Stimulated activated CD4-positive, alpha-beta T cell treated with anti-CD3 and anti-CD28 coated beads, Interleukin-12 subunit alpha, Interleukin-12 subunit beta, amount 100 ng/mL, for 48 hours (primary cell): ENCODE results near the gene SERAC1.
"Not testable (repeated sequence)": the region's sequence is repeated elsewhere in the genome, so short reads cannot be mapped to it uniquely, and the experiment has no call there.

ENCODE experiments used
- DNase-seq, 3 donors: peaks; one replicate each; pipeline ENCODE4 v3.0.0-alpha.2; 2020; ENCODE audit warnings: low read depth in 2 of 3, low spot score in 1 of 3

SERAC1 gene

GRCh38 chr6:158168040-158168289 is at the start of gene SERAC1:
Gene SERAC1, minus strand, starts transcription at chr6:158168262. Its CDS starts 9,899 bp downstream, at chr6:158158363.
- no peak for DNase-seq

GRCh38 chr6:158213925-158214674 is 46.0 kb upstream of the SERAC1 start:
- peak in 2 of 3 donors; percentile 33 to 60 for DNase-seq

DNA sequence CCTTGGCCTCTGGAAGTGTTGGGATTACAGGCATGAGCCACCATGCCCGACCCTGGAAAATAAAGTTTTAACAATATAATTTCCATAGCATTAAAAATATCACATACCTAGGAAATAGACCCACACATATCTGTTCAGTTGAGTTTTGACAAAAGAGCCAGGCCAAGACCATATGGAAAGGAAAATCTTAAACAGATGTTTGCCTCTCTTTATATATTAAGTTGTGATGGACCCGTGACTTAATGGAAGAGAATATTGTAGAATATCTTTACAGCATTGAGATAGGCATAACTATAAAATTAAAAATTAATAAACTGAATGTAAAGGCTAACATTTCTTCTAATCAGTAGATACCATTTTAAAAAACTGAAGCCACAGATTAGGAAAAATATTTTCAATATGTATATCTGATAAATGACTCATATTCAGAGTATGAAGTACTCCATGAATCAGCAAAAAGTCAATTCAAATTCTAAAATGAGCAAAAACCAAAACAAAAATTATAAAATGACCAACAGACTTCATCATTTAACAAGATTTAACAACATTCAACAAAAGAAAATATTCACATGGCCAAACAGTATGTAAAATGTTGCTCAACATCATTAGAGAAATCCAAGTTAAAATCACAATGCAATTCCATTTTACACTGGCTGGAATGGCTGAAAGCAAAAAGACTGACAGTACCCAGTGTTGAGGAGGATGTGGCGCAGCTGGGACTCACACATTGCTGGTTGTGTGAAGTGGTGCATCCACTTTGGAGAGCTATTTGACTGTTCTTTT is 43.4 kb upstream of the SERAC1 start:
- no peak for DNase-seq

GRCh38 chr6:158209582-158210333 is 41.7 kb upstream of the SERAC1 start:
- DNase-seq = not testable (repeated sequence)

GRCh38 chr6:158208226-158209030 is 40.4 kb upstream of the SERAC1 start:
- not testable (repeated sequence) for DNase-seq

- peak in 1 of 3 donors; percentile 46 for DNase-seq
These were observed 39.3 kb upstream of the SERAC1 start for GRCh38 chr6:158207422-158207788.

GRCh38 chr6:158206740-158207421 is 38.8 kb upstream of the SERAC1 start:
- DNase-seq = no peak

DNA sequence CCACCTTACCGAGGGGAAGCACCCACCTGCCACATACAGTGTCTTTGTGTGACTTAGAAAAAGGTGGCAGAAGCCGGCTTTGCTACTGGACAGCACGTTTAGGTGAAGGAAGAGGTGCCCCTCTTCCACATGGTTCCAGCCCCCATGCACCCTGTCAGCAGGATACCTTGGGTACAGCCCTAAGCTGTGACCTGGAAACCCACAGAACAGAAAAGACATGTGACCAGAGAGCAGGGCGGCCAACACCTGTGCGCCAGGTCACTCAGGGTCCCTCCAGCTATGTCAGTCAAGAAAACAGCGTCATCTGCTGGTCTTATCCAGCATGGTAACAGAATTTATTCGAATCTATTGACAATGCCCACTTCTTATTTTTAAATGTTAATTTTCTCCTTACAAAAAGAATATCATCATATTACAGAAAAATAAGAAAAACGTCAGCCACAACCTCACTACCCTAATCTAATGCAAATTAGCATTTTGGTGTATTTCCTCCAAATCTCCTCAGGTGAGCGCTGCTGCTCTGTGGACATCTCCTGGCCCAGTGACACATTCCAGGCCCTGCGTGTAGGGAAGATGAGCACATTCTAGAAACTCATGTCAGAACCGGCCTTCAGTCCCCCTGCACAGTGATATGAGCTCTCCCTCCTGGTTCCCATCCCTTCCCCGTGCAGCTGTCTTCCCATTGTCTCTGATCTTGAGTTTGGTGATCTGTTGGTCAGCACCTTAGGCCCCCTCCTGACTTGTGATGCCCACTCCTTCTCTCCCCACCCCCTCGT is 37.3 kb upstream of the SERAC1 start:
- no peak for DNase-seq

DNA sequence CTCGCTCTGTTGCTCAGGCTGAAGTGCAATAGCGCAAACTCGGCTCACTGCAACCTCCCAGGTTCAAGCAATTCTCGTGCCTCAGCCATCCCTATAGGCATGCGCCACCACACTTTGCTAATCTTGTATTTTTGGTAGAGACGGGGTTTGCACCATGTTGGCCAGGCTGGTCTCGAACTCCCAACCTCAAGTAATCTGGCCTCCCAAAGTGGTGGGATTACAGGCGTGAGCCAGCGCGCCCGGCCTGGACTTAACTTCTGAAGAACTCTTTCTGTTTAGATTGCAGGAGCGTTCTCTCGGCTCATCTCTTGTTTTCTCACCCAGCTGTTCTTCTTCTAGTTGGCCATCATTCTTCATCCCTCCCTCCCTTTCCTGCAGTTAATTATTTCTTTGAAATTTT is 30.4 kb upstream of the SERAC1 start:
- no peak for DNase-seq

DNA sequence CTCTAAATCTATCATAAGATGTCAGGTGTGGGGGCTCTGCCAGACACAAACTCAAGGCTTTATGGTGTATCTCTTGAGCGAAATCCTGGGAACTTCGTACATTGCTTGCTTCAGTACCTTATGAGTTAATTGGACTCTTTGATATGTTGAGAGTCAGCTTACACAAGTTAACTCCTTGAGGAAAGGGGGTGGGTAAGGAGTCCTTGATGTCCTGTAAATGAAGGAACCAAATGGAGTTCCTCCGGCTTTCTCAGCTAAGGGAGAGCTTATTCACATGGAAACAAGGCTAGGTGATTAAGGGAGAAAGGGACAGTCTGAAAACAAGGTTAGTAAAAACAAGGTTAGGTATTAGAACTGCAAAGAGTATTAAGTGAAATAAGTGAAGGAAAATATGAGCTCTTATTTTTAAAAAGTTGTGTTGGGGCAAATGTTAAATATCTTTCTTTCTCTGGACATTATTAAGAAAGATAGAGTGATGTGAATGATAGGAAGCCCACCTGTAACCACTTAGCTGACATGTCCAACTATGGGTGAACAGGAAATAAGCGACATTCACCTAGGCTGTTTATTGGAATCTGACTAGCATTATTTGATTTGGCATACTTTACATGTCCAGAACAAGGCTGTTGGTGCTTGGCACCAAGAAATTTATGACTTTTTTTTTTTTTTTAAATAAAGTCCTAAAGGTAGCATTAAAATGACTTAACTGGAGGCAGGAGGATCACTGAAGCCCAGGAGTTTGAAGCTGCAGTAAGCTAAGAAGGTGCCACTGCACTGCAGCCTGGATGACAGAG is 26.6 kb upstream of the SERAC1 start:
- DNase-seq = no peak

- no peak for DNase-seq
These were observed 23.7 kb upstream of the SERAC1 start for GRCh38 chr6:158191761-158192160.

DNA sequence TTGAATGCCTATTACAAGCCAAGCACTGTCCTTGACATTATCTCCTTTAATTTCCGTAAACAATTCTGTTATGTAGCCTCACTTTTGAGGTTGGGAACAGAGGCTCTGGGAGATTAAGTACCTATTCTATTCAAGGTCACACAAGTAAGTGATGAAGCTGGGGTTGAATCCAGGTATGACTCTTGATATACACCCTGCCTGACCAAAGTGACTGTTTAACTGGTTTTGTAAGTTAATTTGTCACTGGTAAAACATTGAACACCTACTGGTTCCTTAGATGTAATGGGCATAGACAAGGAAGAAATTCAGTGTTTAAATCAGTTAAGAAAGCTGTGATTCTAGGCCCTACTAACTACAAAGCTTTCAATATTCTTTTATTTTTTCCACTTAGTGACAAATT is 23.0 kb upstream of the SERAC1 start:
- DNase-seq = no peak

GRCh38 chr6:158188591-158188990 is 20.5 kb upstream of the SERAC1 start:
- no peak for DNase-seq

- DNase-seq = no peak
These were observed 17.8 kb upstream of the SERAC1 start for GRCh38 chr6:158185729-158186456.

DNA sequence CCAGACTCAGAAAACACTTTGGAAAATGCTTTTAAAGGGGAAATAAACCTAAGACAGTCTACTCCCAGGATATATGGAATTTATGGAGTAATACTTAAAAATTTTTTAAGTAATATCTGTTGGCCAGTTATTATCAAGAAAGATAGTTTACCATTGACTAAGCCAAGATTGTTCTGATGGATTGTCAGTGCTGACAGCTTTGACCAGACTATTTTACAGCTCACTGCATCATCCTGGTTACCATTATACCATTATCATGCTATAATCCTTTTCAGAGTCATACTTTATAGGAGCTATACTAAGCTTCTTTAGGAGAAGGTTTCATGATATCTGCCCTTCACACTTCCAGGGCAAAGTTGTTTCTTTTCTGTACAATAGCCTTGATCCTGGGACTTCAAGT is 16.5 kb upstream of the SERAC1 start:
- DNase-seq = no peak

- DNase-seq = not testable (repeated sequence)
These were observed 15.3 kb upstream of the SERAC1 start for GRCh38 chr6:158183174-158183972.

GRCh38 chr6:158177712-158178111 is 9.7 kb upstream of the SERAC1 start:
- not testable (repeated sequence) for DNase-seq

- no peak for DNase-seq
These were observed 7.0 kb upstream of the SERAC1 start for GRCh38 chr6:158175111-158175510.
